ENCODE measurements around the gene ERG. TPM values are rescaled to one million over a fixed set of nuclear protein-coding genes. Genes with fewer than 3 reads are reported as not detected.

Gene ERG
- total RNA-seq, 3 donors from 2014 or later (not counting 1 experiment from before 2014, with no cell fraction given), result 0.36 to 0.58 TPM; not detected in 1

DNA sequence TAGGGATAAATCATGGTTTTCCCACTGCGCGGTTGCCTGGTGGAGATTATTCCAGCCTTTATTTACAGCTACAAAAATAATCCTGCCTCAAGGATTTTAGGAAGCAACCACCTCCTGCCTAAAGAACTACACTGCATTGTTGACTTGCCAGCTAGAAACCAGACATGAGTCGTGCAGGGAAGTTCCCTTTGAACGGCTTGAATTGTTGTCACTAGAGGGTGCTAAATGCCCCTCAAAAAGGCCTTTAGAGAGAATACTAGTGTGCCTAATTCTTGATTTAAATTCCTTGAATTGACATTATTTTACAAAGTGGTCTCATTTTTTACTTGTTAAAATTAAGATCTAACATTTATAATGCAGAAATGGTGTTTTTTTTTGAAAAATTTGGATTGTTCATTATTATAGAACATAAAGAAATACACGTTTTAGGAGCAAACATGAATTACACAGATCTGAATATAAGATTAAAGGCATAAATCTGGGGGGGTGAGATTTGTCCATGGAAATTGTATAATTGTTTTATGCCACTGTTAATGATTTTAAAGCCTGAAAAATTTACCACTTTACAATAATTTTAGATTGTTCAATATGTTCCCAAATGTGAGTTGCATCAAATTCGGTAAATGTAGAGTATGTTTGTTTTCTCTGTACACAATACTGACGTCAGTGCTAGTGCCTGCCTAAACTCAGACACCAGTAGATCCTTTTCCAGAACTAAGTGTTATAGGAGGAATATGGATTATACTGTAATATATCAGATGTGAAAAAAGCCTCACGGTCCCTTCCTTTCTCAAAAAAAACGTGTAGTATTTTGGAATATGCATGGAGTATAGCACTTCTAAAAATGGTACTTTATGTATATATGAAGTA, 7.6 kb upstream of the ERG start:
- Mint-ChIP-seq H3K4me1 (peaks cover 9 to 17% of the 10 kb centered on the region in 2 donors), H3K4me3 (peak overlapping the region; percentile 52), H3K27ac (no peak overlapping the region), H3K36me3 (no peaks in the 10 kb centered on the region), H3K27me3 (ENCODE audit: low read depth in 2 of 2) (peaks cover 14 to 33% of the 10 kb centered on the region in 2 donors), H3K9me3 (no peaks in the 10 kb centered on the region)
- peak in 1 of 2 donors; percentile 53 for DNase-seq
- no peaks in the 10 kb centered on the region for H3K9me3 ChIP-seq (ENCODE audit: control insufficient read depth, insufficient read depth, low read length)
- intact Hi-C loops (cut with micrococcal nuclease), result loop anchor here (5.0 kb wide), 1 partner anchor 631 kb away; no protein-coding TSS in a partner anchor
- peaks cover 8% of the 10 kb centered on the region for H3K4me1 ChIP-seq (ENCODE audit: control insufficient read depth, insufficient read depth, low read length)
- 27% methylated on average over 5 of the region's 9 CpGs for WGBS (ENCODE audit: insufficient coverage)
- no peak overlapping the region for H3K27ac ChIP-seq (ENCODE audit: low read length)
- H3K4me3 ChIP-seq (ENCODE audit: low read length), result no peak overlapping the region
- TF ChIP-seq, protein P1, sequence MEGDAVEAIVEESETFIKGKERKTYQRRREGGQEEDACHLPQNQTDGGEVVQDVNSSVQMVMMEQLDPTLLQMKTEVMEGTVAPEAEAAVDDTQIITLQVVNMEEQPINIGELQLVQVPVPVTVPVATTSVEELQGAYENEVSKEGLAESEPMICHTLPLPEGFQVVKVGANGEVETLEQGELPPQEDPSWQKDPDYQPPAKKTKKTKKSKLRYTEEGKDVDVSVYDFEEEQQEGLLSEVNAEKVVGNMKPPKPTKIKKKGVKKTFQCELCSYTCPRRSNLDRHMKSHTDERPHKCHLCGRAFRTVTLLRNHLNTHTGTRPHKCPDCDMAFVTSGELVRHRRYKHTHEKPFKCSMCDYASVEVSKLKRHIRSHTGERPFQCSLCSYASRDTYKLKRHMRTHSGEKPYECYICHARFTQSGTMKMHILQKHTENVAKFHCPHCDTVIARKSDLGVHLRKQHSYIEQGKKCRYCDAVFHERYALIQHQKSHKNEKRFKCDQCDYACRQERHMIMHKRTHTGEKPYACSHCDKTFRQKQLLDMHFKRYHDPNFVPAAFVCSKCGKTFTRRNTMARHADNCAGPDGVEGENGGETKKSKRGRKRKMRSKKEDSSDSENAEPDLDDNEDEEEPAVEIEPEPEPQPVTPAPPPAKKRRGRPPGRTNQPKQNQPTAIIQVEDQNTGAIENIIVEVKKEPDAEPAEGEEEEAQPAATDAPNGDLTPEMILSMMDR (IDR thresholded peaks at IDR 0.05), result no peak
- no peaks in the 10 kb centered on the region for H3K36me3 ChIP-seq (ENCODE audit: control insufficient read depth, insufficient read depth, low read length)
- ATAC-seq, result peak; percentile 46 to 78 (median 65)
- H3K27me3 ChIP-seq (ENCODE audit: control insufficient read depth, insufficient read depth, low read length), result no peaks in the 10 kb centered on the region

DNA sequence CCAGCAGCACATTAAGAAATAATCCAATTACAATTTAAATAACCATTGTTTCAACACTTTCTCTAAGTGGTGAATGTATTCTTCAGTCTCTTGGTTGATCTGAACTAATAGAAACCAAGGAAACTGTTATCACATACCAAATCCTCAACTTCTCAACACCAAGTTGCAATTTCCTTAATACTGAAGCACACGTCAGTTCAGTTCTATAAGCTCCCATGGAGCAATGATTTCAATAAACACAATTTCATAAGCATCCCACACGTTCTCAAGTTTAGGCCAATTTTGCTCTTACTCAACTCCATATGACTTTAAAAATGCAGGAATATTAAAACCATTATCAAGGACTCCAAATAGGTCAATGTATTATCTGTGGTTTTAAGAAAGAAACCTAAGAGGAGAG, 5.8 kb upstream of the ERG start:
- Histone ChIP-seq H3K27ac (ENCODE audit: low read length) (no peak overlapping the region), H3K36me3 (ENCODE audit: control insufficient read depth, insufficient read depth, low read length) (no peaks in the 10 kb centered on the region), H3K4me1 (ENCODE audit: control insufficient read depth, insufficient read depth, low read length) (peaks cover 8% of the 10 kb centered on the region), H3K27me3 (ENCODE audit: control insufficient read depth, insufficient read depth, low read length) (no peaks in the 10 kb centered on the region), H3K9me3 (ENCODE audit: control insufficient read depth, insufficient read depth, low read length) (no peaks in the 10 kb centered on the region), H3K4me3 (ENCODE audit: low read length) (no peak overlapping the region)
- Mint-ChIP-seq H3K27ac (no peak overlapping the region), H3K4me1 (peaks cover 9 to 17% of the 10 kb centered on the region in 2 donors), H3K36me3 (no peaks in the 10 kb centered on the region), H3K4me3 (no peak overlapping the region), H3K27me3 (ENCODE audit: low read depth in 2 of 2) (peaks cover 14 to 33% of the 10 kb centered on the region in 2 donors), H3K9me3 (no peaks in the 10 kb centered on the region)
- TF ChIP-seq, protein P1 (IDR thresholded peaks at IDR 0.05), result no peak
- 64% methylated on average over 2 of the region's 2 CpGs for WGBS (ENCODE audit: insufficient coverage)
- ATAC-seq (no peak), DNase-seq (no peak)
- intact Hi-C loops (cut with micrococcal nuclease), result no loop called here

DNA sequence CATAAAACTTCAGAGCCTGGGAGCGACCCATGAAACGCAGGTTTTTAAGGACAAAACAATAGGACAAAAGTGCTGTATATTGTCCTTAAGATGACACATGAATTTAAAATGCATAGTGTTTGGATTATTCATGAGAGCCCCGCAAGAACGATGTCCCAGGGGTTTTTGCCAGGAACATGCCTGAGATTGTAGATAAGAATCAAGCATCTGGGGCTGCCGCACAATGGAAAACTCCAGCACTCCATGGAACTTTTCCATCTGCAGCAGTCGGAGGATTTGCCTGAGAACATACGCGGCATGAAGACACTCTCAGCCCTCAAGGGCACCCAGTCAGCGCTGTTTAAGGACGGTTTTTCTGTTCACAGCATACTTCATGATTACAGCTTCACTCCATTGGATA, 5.3 kb upstream of the ERG start:
- peaks cover 8% of the 10 kb centered on the region for H3K4me1 ChIP-seq (ENCODE audit: control insufficient read depth, insufficient read depth, low read length)
- intact Hi-C loops (cut with micrococcal nuclease), result no loop called here
- H3K36me3 Mint-ChIP-seq, result no peaks in the 10 kb centered on the region

More for the DNA sequence above, 5.3 kb upstream of the ERG start:
- TF ChIP-seq, protein P1 (IDR thresholded peaks at IDR 0.05), result no peak
- Mint-ChIP-seq H3K9me3 (no peaks in the 10 kb centered on the region), H3K27ac (no peak overlapping the region), H3K4me3 (no peak overlapping the region), H3K4me1 (peaks cover 9 to 17% of the 10 kb centered on the region in 2 donors), H3K27me3 (ENCODE audit: low read depth in 2 of 2) (peaks cover 14 to 34% of the 10 kb centered on the region in 2 donors)
- no peaks in the 10 kb centered on the region for H3K27me3 ChIP-seq (ENCODE audit: control insufficient read depth, insufficient read depth, low read length)
- H3K36me3 ChIP-seq (ENCODE audit: control insufficient read depth, insufficient read depth, low read length), result no peaks in the 10 kb centered on the region
- H3K4me3 ChIP-seq (ENCODE audit: low read length), result no peak overlapping the region
- no peaks in the 10 kb centered on the region for H3K9me3 ChIP-seq (ENCODE audit: control insufficient read depth, insufficient read depth, low read length)
- WGBS (ENCODE audit: insufficient coverage), result 92% methylated on average over 10 of the region's 10 CpGs
- no peak for ATAC-seq
- no peak for DNase-seq
- no peak overlapping the region for H3K27ac ChIP-seq (ENCODE audit: low read length)

Data from natural killer cell (primary cell).